ENCODE measurements around the gene RSPH6A. TPM values are rescaled to one million over a fixed set of nuclear protein-coding genes. Genes with fewer than 3 reads are reported as not detected.
A peak's percentile ranks its signal among the peaks of the same experiment; 100 is the strongest.

The RSPH6A gene
- total and polyA plus RNA-seq, 5 experiments from 2014 or later, result 0.36 to 0.57 TPM; not detected in 3

DNA sequence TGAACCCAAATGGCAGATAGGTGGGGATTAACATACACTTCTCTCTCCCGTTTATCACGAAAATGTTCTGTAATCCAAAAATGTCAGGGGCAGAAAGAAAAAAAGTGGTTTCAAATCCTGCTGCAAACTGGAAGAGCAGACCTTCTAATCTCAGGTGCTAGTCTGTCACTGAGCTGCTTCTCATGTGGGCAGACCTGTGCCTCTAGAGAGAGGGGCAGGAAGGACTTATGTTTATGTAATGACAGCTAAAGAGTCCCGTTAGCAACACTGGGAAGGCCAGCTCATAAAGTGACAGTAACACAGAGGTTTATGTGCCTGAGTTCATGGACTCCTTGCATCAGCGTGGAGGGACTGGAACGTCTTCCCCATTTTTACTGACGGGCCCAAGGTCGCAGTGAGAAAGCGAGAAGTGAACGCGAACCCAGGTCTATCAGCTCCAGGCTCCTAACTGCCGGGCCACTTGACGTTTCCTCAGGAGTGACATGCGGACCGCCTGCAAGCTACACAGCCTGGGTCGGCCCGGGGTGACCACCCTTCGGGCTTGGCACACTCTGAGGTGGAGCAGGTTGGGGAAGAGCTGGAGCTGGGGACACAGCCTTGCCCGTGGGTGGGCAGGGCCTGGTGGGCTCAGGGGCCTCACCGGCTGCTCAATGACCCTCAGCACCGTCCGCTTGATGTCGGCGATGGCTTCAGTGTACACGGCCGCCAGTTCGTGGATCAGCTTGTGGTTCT lies 9.6 kb upstream of the RSPH6A start:
- Mint-ChIP-seq H3K27ac (peak overlapping the region in 7 of 10 donors; percentile 45 to 84 (median 71)), H3K36me3 (peaks cover 0 to 54% (median 19%) of the 10 kb centered on the region in 3 donors), H3K4me3 (peak overlapping the region in 3 of 10 donors; percentile 52 to 70 (median 62)), H3K4me1 (peaks cover 0 to 6% (median 4%) of the 10 kb centered on the region in 4 donors), H3K9me3 (no peaks in the 10 kb centered on the region), H3K27me3 (no peaks in the 10 kb centered on the region)
- DNase-seq, result no peak
- POLR2A ChIA-PET, result interaction anchor here (0.7 kb wide), 1 partner anchor 12 kb away, joined by 3 read pairs; no protein-coding TSS in a partner anchor
- peak in 1 of 2 donors; percentile 32 for ATAC-seq

DNA sequence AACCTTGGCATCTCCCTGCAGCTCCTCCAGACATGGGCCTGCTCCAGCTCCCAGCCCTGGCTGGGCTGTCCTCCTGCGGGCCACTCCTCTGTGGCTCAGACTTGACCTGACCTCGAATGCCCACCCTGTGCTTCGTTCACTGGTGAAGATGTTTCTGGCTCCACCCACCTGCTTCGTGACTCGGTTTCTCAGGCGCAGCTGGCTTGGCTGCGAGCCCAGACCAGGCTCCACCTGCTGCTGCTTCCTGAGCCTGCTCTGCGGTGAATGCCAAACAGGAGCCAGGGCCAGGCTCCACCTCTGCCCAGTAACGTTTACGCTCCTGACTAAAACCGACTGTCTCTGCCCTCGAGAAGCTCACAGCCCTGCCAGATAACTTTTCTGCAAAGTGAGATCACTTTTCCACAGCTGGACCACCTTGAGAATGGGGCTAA lies 8.9 kb upstream of the RSPH6A start:
- ATAC-seq (no peak), DNase-seq (no peak)
- H3K4me3 Mint-ChIP-seq, result peak overlapping the region in 2 of 10 donors; percentile 62 to 70
- POLR2A ChIA-PET, result no interaction called here
- no peaks in the 10 kb centered on the region for H3K9me3 Mint-ChIP-seq
- H3K36me3 Mint-ChIP-seq, result peaks cover 0 to 50% (median 16%) of the 10 kb centered on the region in 3 donors
- H3K27ac Mint-ChIP-seq, result peak overlapping the region in 6 of 10 donors; percentile 45 to 84 (median 72)
- peaks cover 0 to 6% (median 4%) of the 10 kb centered on the region in 4 donors for H3K4me1 Mint-ChIP-seq
- no peaks in the 10 kb centered on the region for H3K27me3 Mint-ChIP-seq

DNA sequence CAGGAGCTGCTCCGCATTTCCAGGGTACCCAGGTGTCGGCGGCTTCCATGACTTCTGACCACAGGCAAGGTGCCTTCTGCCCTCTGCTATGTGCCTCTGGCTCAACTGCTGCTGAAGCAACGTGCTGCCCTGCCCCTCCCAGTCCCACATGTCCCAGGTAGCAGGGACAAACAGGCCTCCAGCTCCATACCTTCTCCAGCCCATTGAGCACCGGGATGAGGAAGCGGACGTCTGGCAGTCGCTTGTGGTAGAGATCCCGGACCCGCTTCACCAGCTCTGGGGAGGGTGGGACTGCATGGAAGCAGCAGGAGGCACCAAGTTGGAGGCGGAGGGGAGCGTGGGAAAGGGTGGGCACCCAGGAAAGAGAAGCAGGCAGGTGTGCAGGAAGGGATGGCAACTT lies 8.1 kb upstream of the RSPH6A start:
- Mint-ChIP-seq H3K4me1 (peaks cover 0 to 6% (median 4%) of the 10 kb centered on the region in 4 donors), H3K4me3 (no peak overlapping the region), H3K36me3 (peaks cover 0 to 41% (median 9%) of the 10 kb centered on the region in 3 donors), H3K27me3 (no peaks in the 10 kb centered on the region), H3K27ac (no peak overlapping the region), H3K9me3 (no peaks in the 10 kb centered on the region)
- POLR2A ChIA-PET, result interaction anchor here (0.7 kb wide), 1 partner anchor 9 kb away, joined by 4 read pairs; the partner anchor contains the start of gene RSPH6A
- no peak for DNase-seq
- ATAC-seq, result no peak

DNA sequence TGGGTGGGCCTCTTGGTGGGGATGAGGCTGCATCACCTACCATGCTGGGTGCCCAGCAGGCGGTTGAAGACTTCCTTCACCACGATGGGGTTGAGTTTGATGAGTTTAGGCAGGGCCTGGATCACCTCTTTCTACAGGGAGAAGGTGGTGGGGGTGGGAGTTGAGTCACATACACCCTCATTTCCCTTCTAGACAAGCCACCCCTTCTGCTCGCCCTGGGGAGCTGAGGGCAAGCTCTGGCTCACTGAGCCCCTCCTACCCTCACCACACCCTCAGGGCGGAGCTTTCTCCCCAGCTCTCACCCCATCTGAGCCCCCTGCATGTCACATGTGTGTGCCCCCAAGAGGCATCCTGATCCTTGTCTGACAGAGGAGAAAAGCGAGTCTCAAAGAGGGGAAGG lies 7.6 kb upstream of the RSPH6A start:
- no peak overlapping the region for H3K4me3 Mint-ChIP-seq
- no peak for ATAC-seq
- POLR2A ChIA-PET, result interaction anchor here (0.7 to 0.9 kb wide), 2 partner anchors 8 to 9 kb away, joined by 3 to 4 read pairs; partner anchors contain the start of gene RSPH6A
- H3K27me3 Mint-ChIP-seq, result no peaks in the 10 kb centered on the region
- no peaks in the 10 kb centered on the region for H3K9me3 Mint-ChIP-seq
- no peak for DNase-seq
- H3K4me1 Mint-ChIP-seq, result peaks cover 0 to 6% (median 4%) of the 10 kb centered on the region in 4 donors
- H3K36me3 Mint-ChIP-seq, result peaks cover 0 to 38% (median 6%) of the 10 kb centered on the region in 3 donors
- no peak overlapping the region for H3K27ac Mint-ChIP-seq

DNA sequence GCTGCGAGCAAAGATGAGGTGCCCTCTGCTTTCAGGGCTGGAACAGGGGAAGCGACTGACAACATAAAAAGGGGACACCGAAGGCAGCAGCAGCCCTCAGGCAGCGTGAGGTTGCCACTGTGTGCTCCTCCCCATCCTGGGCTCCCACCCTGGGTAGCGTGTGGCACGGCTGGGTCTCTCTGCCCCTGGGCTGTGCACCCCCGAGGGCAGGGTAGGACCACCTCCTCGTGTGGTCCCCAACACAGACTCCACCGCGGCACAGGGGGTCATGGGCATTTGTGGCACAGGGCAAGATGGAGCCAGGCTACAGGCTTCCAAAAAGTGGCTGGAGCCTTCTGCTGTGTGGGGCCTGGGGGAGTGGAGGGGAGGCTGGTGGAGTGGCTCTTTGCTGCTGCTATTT lies 6.5 kb upstream of the RSPH6A start:
- peaks cover 0 to 30% (median 6%) of the 10 kb centered on the region in 3 donors for H3K36me3 Mint-ChIP-seq
- POLR2A ChIA-PET, result no interaction called here
- no peaks in the 10 kb centered on the region for H3K27me3 Mint-ChIP-seq
- peak overlapping the region in 2 of 10 donors; percentile 65 to 72 for H3K27ac Mint-ChIP-seq
- H3K9me3 Mint-ChIP-seq, result no peaks in the 10 kb centered on the region
- H3K4me3 Mint-ChIP-seq, result no peak overlapping the region
- no peak for ATAC-seq
- H3K4me1 Mint-ChIP-seq, result peaks cover 0 to 12% (median 7%) of the 10 kb centered on the region in 4 donors
- DNase-seq, result no peak

DNA sequence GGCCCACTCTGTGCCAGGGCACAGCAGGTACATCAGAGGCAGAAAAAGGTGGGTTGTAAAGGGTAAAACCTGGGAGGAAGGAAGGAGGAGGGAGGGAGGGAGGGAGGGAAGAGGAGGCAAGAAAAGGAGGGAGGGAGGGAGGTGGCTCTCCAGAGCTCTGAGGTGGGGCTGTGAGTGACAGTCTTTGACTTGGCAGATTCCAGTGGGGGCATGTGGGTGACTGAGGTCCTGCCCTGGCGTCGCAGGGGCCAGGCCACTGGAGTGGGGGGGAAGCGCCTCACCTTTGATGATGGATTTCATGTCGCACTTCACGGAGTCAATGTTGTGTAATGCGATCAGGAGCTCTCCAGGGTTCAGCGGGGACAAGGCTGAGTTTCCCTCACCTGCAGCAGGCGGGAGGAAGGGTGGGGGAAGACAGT lies 6.0 kb upstream of the RSPH6A start:
- no peaks in the 10 kb centered on the region for H3K9me3 Mint-ChIP-seq
- H3K4me1 Mint-ChIP-seq, result peaks cover 0 to 12% (median 8%) of the 10 kb centered on the region in 4 donors
- peak overlapping the region in 2 of 10 donors; percentile 65 to 72 for H3K27ac Mint-ChIP-seq
- ATAC-seq (no peak), DNase-seq (no peak)
- peaks cover 0 to 28% (median 6%) of the 10 kb centered on the region in 3 donors for H3K36me3 Mint-ChIP-seq
- no peaks in the 10 kb centered on the region for H3K27me3 Mint-ChIP-seq
- POLR2A ChIA-PET, result interaction anchor here (1.1 kb wide), 1 partner anchor 52 kb away, joined by 3 read pairs; the partner anchor contains the start of gene SIX5
- H3K4me3 Mint-ChIP-seq, result no peak overlapping the region

DNA sequence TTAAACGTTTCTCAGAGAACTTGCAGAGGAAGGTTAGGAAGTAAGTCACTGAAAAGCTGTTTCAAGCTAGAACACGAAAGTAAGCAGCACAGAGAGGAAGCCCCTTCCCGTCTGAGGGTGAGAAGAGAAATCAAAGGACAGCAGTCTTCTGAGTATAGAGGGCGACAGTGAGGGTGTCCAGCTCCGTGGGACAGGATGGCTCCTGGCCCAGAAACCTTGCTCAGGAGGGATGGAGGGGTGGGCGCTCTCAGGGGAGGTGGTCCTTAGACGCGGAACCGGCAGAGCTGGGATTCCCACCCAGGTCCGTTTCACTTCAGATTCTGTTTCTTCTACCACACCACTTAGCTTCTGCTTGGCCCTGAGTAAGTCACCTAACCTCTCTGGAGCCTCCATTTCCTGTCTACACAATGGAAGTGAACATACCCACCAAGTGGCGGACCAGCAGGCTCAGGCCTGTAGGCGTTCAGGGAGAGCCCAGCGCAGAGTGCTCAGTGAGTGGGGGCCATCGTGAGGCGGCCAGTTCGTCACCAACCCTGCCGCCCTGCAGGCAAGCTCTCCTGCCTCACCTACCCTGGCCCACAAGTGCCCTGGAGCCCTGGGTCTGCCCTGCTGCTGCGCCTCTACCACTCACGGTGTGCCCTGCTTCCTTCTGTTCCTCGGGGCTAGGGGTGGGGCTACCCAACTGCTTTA lies 5.5 kb upstream of the RSPH6A start:
- Mint-ChIP-seq H3K27me3 (no peaks in the 10 kb centered on the region), H3K4me1 (peaks cover 0 to 14% (median 10%) of the 10 kb centered on the region in 4 donors), H3K36me3 (peaks cover 0 to 23% (median 6%) of the 10 kb centered on the region in 3 donors), H3K27ac (peak overlapping the region in 3 of 10 donors; percentile 44 to 57 (median 53)), H3K4me3 (no peak overlapping the region), H3K9me3 (no peaks in the 10 kb centered on the region)
- POLR2A ChIA-PET, result interaction anchor here (1.1 kb wide), 1 partner anchor 51 kb away, joined by 3 read pairs; the partner anchor contains the start of gene SIX5
- ATAC-seq (no peak), DNase-seq (no peak)

DNA sequence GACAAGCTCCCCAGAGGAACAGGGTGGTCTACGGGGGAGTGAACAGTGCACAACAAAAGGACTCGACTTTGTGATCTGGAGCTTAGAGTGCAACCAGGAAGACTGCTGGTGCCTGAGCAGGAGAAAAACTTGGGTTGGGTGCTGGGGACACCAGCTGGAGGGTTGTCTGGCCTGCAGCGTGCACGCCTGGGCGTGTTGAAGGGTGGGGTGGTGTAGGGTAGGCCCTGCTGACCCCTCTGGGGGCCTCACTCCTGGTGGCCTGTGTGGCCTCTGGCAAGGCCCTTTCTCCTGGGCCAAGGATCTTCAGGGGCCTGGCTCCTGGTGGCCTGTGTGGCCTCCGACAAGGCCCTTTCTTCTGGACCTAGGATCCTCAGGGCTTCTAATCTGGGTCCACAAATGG lies 4.7 kb upstream of the RSPH6A start:
- no peaks in the 10 kb centered on the region for H3K9me3 Mint-ChIP-seq
- H3K27me3 Mint-ChIP-seq, result no peaks in the 10 kb centered on the region
- POLR2A ChIA-PET, result interaction anchor here (1.1 kb wide), 2 partner anchors 10 to 50 kb away, joined by 3 read pairs; partner anchors contain the start of gene SIX5
- no peak for ATAC-seq
- H3K27ac Mint-ChIP-seq, result peak overlapping the region in 2 of 10 donors; percentile 29 to 57
- H3K36me3 Mint-ChIP-seq, result peaks cover 0 to 21% (median 6%) of the 10 kb centered on the region in 3 donors
- H3K4me3 Mint-ChIP-seq, result no peak overlapping the region
- H3K4me1 Mint-ChIP-seq, result peaks cover 0 to 16% (median 11%) of the 10 kb centered on the region in 4 donors
- DNase-seq, result no peak

DNA sequence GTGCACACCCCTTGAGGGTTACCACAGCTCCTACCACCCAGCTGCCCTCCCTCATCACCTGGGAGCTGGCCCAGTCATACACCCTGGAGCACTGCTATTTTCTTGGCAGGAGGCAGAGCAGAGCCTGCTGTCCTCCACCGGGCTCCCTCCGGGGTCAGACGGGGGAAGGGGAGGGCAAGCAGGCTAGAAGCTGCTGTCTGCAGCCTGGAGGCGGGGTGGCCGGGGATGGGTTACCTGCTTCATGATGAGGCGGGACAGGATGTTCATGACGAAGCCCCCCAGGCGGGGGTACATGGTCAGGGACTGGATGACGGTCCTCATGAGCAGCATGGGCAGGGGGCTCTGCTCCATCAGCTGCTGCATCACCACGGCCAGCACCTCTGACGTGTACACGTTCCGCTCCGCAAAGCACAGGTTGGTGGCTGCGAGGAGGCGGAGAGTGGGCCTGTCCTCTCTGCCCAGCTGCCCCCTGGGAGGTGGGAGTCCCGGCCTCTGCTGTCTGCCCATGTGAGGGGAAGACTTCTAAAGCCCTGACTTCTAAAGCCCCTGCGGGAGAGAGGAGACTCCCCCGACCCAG lies 2.7 kb upstream of the RSPH6A start:
- peak in 1 of 10 donors; percentile 9 for DNase-seq

DNA sequence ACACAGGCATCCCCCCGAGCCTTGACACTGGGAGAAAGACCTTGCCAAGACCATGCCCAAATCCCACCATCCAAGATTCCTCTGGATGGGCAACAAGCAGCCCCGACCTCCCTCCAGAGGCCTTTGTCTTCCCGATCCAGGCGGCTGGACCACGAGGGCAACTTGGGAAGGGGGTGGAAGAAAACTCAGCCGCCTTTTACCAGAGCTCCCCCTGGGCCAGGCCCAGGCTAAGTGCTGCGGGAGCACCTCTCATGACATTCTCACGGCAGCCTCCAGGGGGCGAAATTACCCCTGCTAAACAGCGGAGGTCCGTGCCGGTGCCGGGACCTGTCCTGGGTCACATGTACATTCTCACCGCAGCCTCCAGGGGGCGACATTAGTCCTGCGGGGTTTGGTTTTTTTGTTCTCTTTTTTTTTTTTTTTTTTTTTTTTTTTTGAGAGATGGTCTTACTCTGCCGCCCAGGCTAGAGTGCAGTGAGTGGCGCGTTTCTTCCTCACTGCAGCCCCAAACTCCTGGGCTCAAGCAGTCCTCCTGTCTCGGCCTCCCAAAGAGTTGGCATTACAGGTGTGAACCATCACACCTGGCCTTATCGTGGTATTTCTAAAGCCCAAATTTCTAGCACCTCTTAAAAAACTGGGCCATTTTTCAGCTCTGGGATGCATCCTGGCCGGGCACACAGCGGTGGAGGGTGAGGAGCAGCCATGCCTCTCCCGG lies 2.1 kb upstream of the RSPH6A start:
- Mint-ChIP-seq H3K27ac (peak overlapping the region in 6 of 10 donors; percentile 20 to 83 (median 55)), H3K9me3 (no peaks in the 10 kb centered on the region), H3K4me1 (peaks cover 0 to 11% (median 6%) of the 10 kb centered on the region in 4 donors), H3K27me3 (peaks cover 1 to 22% (median 16%) of the 10 kb centered on the region in 5 donors), H3K4me3 (peak overlapping the region in 9 of 10 donors; percentile 26 to 76 (median 42)), H3K36me3 (peaks cover 0 to 11% (median 0%) of the 10 kb centered on the region in 3 donors)
- DNase-seq (peak; percentile 90 to 96 (median 94)), ATAC-seq (peak; percentile 95 to 99)
- POLR2A ChIA-PET, result interaction anchor here (1.1 to 2.6 kb wide), 8 partner anchors 18 to 85 kb away, joined by 3 to 16 read pairs (median 6); partner anchors contain the start of genes DMWD, IRF2BP1, MYPOP and SIX5

More for the DNA sequence above, 2.7 kb upstream of the RSPH6A start:
- no peaks in the 10 kb centered on the region for H3K9me3 Mint-ChIP-seq
- POLR2A ChIA-PET, result interaction anchor here (0.6 to 2.6 kb wide), 7 partner anchors 24 to 85 kb away, joined by 3 to 16 read pairs (median 6); partner anchors contain the start of genes IRF2BP1, MYPOP and SIX5
- peaks cover 0 to 16% (median 13%) of the 10 kb centered on the region in 5 donors for H3K27me3 Mint-ChIP-seq
- peak in 1 of 2 donors; percentile 10 for ATAC-seq
- peak overlapping the region in 1 of 10 donors; percentile 83 for H3K27ac Mint-ChIP-seq
- no peak overlapping the region for H3K4me3 Mint-ChIP-seq
- H3K4me1 Mint-ChIP-seq, result peaks cover 0 to 11% (median 6%) of the 10 kb centered on the region in 4 donors
- H3K36me3 Mint-ChIP-seq, result peaks cover 0 to 13% (median 0%) of the 10 kb centered on the region in 3 donors

DNA sequence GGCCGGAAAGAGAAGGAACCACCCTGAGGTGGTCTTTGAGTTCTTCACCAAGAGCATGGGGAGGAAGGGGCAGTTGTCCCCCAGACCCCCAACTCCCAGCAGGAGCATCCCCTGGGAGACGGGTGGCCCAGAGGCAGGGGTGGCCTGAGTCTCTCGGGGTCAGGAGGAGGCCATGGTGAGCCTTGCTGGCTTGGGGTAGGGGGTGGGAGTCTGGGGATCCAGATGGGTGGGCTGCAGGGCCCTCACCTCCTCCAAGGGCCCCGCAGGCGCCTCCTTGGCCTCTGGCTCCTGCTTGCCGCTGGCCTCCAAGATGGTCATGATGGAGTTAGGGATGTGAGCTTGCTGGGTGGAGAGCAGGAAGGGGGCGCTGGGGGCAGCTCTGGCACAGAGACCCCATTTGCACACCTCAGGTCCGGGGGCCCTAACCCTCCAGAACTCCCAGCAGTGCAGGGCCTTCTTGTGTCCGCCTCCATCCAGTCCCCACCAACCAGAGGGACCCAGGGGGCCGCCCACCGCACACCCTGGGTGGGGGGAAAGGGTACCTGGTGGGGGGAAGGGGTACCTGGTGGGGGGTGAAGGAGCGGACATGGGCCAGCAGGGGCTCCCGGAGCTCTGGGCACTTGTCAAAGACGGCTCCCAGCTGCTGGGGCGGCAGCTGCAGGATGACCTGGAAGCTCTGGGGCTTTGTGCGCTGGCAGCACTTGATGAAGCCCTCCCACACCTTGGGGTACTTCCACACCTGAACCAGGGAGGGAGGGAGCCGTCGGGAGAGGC lies 1.3 kb upstream of the RSPH6A start:
- Mint-ChIP-seq H3K9me3 (no peaks in the 10 kb centered on the region), H3K4me3 (peak overlapping the region in 3 of 10 donors; percentile 29 to 64 (median 61)), H3K4me1 (peaks cover 0 to 11% (median 6%) of the 10 kb centered on the region in 4 donors), H3K27me3 (peaks cover 1 to 26% (median 17%) of the 10 kb centered on the region in 5 donors), H3K36me3 (peaks cover 0 to 11% (median 0%) of the 10 kb centered on the region in 3 donors), H3K27ac (peak overlapping the region in 1 of 10 donors; percentile 83)
- POLR2A ChIA-PET, result interaction anchor here (0.9 to 2.6 kb wide), 8 partner anchors 16 to 86 kb away, joined by 3 to 16 read pairs (median 6); partner anchors contain the start of genes DMWD, IRF2BP1, MYPOP and SIX5
- ATAC-seq (no peak), DNase-seq (no peak)
